HG03039 (cell line): ENCODE measurements around the gene PGK2.

Source experiments
- ATAC-seq: cut with Tn5 transposase; IDR thresholded peaks from one replicate; pipeline ENCODE4 v1.9.1; 2021; ENCODE audit warnings: mild to moderate bottlenecking, moderate library complexity; ENCODE audit not compliant: unreplicated experiment

The PGK2 gene

GRCh38 chr6:49739423-49739822 lies 47.7 kb downstream of the PGK2 start:
- ATAC-seq = no peak

- no peak for ATAC-seq
These were observed 51.0 kb downstream of the PGK2 start for GRCh38 chr6:49736017-49736508.
